Measurements from ENCODE around the gene ARL6IP1.
"Not testable (repeated sequence)": the region's sequence is repeated elsewhere in the genome, so short reads cannot be mapped to it uniquely, and the experiment has no call there.

GRCh38 chr16:18757960-18758660 is 43.2 kb downstream of the ARL6IP1 start:
- TF ChIP-seq, protein P1, sequence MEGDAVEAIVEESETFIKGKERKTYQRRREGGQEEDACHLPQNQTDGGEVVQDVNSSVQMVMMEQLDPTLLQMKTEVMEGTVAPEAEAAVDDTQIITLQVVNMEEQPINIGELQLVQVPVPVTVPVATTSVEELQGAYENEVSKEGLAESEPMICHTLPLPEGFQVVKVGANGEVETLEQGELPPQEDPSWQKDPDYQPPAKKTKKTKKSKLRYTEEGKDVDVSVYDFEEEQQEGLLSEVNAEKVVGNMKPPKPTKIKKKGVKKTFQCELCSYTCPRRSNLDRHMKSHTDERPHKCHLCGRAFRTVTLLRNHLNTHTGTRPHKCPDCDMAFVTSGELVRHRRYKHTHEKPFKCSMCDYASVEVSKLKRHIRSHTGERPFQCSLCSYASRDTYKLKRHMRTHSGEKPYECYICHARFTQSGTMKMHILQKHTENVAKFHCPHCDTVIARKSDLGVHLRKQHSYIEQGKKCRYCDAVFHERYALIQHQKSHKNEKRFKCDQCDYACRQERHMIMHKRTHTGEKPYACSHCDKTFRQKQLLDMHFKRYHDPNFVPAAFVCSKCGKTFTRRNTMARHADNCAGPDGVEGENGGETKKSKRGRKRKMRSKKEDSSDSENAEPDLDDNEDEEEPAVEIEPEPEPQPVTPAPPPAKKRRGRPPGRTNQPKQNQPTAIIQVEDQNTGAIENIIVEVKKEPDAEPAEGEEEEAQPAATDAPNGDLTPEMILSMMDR (conservative IDR thresholded peaks at IDR 0.05; ENCODE audit: low read length), result not testable (repeated sequence)
- not testable (repeated sequence) for TF ChIP-seq EZH2phosphoT487 (IDR thresholded peaks at IDR 0.05; ENCODE audit: borderline replicate concordance, low read depth, low read length)

All from OCI-LY7 (cell line).